ENCODE results near the gene ASPSCR1.

DNA sequence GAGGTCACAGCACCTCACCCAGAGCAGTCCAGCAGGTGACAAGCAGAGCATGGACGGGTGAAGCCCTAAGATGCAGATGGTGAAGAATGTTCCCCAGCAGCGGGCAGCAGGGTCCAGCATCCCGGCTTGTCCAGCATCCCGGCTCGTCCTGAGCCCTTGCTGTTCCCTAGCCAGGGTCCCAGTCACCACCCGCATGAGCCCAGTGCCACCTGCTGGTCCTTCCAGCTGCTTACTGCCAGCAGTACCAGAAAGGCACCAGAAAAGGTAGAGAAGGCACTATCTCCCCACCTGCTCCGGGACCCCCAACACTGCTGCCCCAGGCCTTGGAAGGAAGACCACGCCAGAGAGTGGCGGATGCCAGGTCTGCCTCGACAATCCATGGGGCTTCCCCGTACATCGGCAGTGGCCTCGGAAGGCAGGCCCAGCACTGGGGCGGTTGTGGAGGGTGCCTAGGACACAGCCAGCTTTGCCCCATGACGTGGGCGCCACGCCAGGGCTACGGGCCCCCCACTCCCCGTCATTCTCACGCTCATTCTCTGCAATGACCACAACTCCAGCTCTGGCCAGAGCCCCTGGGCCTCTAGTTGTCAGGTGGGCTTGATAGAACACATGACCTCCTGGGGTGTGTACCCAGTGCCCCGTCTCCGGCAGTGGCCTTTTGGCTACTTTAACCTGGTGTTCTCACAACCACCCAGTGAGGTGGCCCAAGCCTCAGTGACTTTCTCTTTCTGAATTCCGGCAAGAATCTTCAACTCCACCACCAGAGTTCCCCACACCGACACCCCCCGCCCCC lies 43.9 kb downstream of the ASPSCR1 start:
- TF ChIP-seq CBFB (CRISPR knock-in tag; IDR thresholded peaks at IDR 0.05; ENCODE audit: low read depth) (no peak), NFYB (CRISPR knock-in tag; conservative IDR thresholded peaks at IDR 0.05; ENCODE audit: low read depth) (no peak), RELA (CRISPR knock-in tag; IDR thresholded peaks at IDR 0.05; ENCODE audit: borderline replicate concordance) (no peak)
- TF ChIP-seq, protein P1, sequence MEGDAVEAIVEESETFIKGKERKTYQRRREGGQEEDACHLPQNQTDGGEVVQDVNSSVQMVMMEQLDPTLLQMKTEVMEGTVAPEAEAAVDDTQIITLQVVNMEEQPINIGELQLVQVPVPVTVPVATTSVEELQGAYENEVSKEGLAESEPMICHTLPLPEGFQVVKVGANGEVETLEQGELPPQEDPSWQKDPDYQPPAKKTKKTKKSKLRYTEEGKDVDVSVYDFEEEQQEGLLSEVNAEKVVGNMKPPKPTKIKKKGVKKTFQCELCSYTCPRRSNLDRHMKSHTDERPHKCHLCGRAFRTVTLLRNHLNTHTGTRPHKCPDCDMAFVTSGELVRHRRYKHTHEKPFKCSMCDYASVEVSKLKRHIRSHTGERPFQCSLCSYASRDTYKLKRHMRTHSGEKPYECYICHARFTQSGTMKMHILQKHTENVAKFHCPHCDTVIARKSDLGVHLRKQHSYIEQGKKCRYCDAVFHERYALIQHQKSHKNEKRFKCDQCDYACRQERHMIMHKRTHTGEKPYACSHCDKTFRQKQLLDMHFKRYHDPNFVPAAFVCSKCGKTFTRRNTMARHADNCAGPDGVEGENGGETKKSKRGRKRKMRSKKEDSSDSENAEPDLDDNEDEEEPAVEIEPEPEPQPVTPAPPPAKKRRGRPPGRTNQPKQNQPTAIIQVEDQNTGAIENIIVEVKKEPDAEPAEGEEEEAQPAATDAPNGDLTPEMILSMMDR (IDR thresholded peaks at IDR 0.05): no peak
- TF ChIP-seq, protein P2, sequence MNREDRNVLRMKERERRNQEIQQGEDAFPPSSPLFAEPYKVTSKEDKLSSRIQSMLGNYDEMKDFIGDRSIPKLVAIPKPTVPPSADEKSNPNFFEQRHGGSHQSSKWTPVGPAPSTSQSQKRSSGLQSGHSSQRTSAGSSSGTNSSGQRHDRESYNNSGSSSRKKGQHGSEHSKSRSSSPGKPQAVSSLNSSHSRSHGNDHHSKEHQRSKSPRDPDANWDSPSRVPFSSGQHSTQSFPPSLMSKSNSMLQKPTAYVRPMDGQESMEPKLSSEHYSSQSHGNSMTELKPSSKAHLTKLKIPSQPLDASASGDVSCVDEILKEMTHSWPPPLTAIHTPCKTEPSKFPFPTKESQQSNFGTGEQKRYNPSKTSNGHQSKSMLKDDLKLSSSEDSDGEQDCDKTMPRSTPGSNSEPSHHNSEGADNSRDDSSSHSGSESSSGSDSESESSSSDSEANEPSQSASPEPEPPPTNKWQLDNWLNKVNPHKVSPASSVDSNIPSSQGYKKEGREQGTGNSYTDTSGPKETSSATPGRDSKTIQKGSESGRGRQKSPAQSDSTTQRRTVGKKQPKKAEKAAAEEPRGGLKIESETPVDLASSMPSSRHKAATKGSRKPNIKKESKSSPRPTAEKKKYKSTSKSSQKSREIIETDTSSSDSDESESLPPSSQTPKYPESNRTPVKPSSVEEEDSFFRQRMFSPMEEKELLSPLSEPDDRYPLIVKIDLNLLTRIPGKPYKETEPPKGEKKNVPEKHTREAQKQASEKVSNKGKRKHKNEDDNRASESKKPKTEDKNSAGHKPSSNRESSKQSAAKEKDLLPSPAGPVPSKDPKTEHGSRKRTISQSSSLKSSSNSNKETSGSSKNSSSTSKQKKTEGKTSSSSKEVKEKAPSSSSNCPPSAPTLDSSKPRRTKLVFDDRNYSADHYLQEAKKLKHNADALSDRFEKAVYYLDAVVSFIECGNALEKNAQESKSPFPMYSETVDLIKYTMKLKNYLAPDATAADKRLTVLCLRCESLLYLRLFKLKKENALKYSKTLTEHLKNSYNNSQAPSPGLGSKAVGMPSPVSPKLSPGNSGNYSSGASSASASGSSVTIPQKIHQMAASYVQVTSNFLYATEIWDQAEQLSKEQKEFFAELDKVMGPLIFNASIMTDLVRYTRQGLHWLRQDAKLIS (CRISPR knock-in tag; IDR thresholded peaks at IDR 0.05; ENCODE audit: borderline replicate concordance): no peak
